SK-N-MC (cell line): ENCODE data around the gene RPL7L1.
A peak's percentile ranks its signal among the peaks of the same experiment; 100 is the strongest.
"Not testable (repeated sequence)": the region's sequence is repeated elsewhere in the genome, so short reads cannot be mapped to it uniquely, and the experiment has no call there.

Experiments used
- DNase-seq: peaks from one replicate; pipeline ENCODE4 v3.0.0-alpha.2; 2011; ENCODE audit warnings: low read depth, low spot score
- H3K27ac ChIP-seq: fragments of 200-600 bp; sonication (generic); 2 replicates; pipeline ENCODE4 v1.5.1; 2016; ENCODE audit warnings: mixed run types
- H3K36me3 ChIP-seq: fragments of 200-600 bp; sonication (generic); 2 replicates; pipeline ENCODE4 v1.6.1; 2017; ENCODE audit warnings: antibody characterized with exemption, low read length, mixed read lengths; ENCODE audit not compliant: insufficient read depth
- H3K4me3 ChIP-seq: fragments of 200-600 bp; sonication (generic); 2 replicates; pipeline ENCODE4 v1.5.1; 2016
- H3K9ac ChIP-seq: fragments of 200-600 bp; sonication (generic); 2 replicates; pipeline ENCODE4 v1.8.0; 2017; ENCODE audit warnings: mixed run types, mixed read lengths; ENCODE audit not compliant: insufficient read length
- H3K9me3 ChIP-seq: fragments of 200-600 bp; sonication (generic); 2 replicates; pipeline ENCODE4 v1.6.1; 2017; ENCODE audit warnings: low read depth, mild to moderate bottlenecking, antibody characterized with exemption, low read length, moderate library complexity, mixed read lengths
- EZH2 ChIP-seq: fragments of 200-600 bp; sonication (generic); IDR thresholded peaks from one replicate; pipeline ENCODE4 v1.6.1; 2017; ENCODE audit warnings: antibody characterized with exemption
- FOXP2 ChIP-seq: optimal IDR thresholded peaks from 2 replicates; pipeline ENCODE3; 2011; ENCODE audit warnings: mild to moderate bottlenecking, moderate library complexity; ENCODE audit not compliant: insufficient read depth; ENCODE audit errors: extremely low read length, control extremely low read depth
- POLR2AphosphoS5 ChIP-seq: IDR thresholded peaks from 2 replicates; pipeline ENCODE4 v1.6.1; 2012; ENCODE audit warnings: mild to moderate bottlenecking, low read depth, low read length, borderline replicate concordance

RPL7L1 gene

GRCh38 chr6:42860036-42860435 is 19.4 kb upstream of the RPL7L1 start:
- H3K27ac ChIP-seq = no peak overlapping the region
- no peaks in the 10 kb centered on the region for H3K9me3 ChIP-seq
- peaks cover 3% of the 10 kb centered on the region; the same call in 1 of the 2 replicates for H3K36me3 ChIP-seq
- no peak for DNase-seq
- H3K4me3 ChIP-seq = no peak overlapping the region
- no peak for TF ChIP-seq EZH2
- no peak for TF ChIP-seq POLR2AphosphoS5
- TF ChIP-seq FOXP2 = no peak
- H3K9ac ChIP-seq = no peak overlapping the region

- peaks cover 3% of the 10 kb centered on the region; the same call in 1 of the 2 replicates for H3K36me3 ChIP-seq
- no peaks in the 10 kb centered on the region for H3K9me3 ChIP-seq
- H3K27ac ChIP-seq = no peak overlapping the region
- no peak overlapping the region for H3K4me3 ChIP-seq
- DNase-seq = no peak
- TF ChIP-seq FOXP2 (no peak), POLR2AphosphoS5 (no peak), EZH2 (no peak)
- H3K9ac ChIP-seq = no peak overlapping the region
Observed at GRCh38 chr6:42860481-42860880, 18.9 kb upstream of the RPL7L1 start.

GRCh38 chr6:42864602-42865001 is 14.8 kb upstream of the RPL7L1 start:
- Histone ChIP-seq H3K4me3 (no peak overlapping the region), H3K27ac (no peak overlapping the region), H3K36me3 (no peaks in the 10 kb centered on the region; the same call in 1 of the 2 replicates), H3K9ac (no peak overlapping the region), H3K9me3 (no peaks in the 10 kb centered on the region)
- TF ChIP-seq POLR2AphosphoS5 (no peak), FOXP2 (no peak), EZH2 (no peak)
- DNase-seq = no peak

- no peak for DNase-seq
- H3K27ac ChIP-seq = no peak overlapping the region
- H3K9ac ChIP-seq = no peak overlapping the region
- H3K9me3 ChIP-seq = no peaks in the 10 kb centered on the region
- H3K4me3 ChIP-seq = no peak overlapping the region
- TF ChIP-seq EZH2 (no peak), FOXP2 (no peak), POLR2AphosphoS5 (no peak)
- no peaks in the 10 kb centered on the region; the same call in 1 of the 2 replicates for H3K36me3 ChIP-seq
Observed at GRCh38 chr6:42870145-42870936, 9.1 kb upstream of the RPL7L1 start.

DNA sequence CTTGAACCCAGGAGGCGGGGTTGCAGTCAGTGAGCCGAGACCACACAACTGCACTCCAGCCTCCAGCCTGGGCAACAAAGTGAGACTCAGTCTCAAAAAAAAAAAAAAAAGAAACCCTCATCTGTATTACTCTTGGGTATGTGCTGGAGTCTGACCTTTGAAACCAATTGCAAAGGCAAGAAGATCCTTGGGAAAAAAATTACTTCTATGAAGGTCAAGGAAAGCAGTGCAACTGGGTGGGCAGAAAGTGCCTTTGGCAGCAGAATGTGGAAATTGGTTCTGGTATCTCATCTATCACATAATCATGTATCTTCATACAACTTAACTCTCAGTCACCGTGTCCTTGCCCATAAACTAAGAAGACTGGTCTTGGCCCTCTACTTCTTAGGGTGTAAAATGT is 7.7 kb upstream of the RPL7L1 start:
- Histone ChIP-seq H3K36me3 (no peaks in the 10 kb centered on the region; the same call in 1 of the 2 replicates), H3K9ac (no peak overlapping the region), H3K27ac (no peak overlapping the region), H3K9me3 (no peaks in the 10 kb centered on the region), H3K4me3 (no peak overlapping the region)
- TF ChIP-seq POLR2AphosphoS5 = no peak
- no peak for TF ChIP-seq EZH2
- no peak for TF ChIP-seq FOXP2
- DNase-seq = no peak

GRCh38 chr6:42873313-42873712 is 6.1 kb upstream of the RPL7L1 start:
- Histone ChIP-seq H3K9ac (no peak overlapping the region), H3K4me3 (no peak overlapping the region), H3K27ac (no peak overlapping the region), H3K36me3 (no peaks in the 10 kb centered on the region), H3K9me3 (no peaks in the 10 kb centered on the region)
- TF ChIP-seq EZH2 (no peak), FOXP2 (no peak), POLR2AphosphoS5 (no peak)
- DNase-seq = no peak

GRCh38 chr6:42877695-42878094 is 1.7 kb upstream of the RPL7L1 start:
- H3K36me3 ChIP-seq = peaks cover 19% of the 10 kb centered on the region
- H3K9me3 ChIP-seq = no peaks in the 10 kb centered on the region
- no peak overlapping the region for H3K9ac ChIP-seq
- no peak for TF ChIP-seq POLR2AphosphoS5
- TF ChIP-seq FOXP2 = no peak
- no peak for TF ChIP-seq EZH2
- DNase-seq = no peak
- H3K4me3 ChIP-seq = no peak overlapping the region
- peak overlapping the region; percentile 60; the same call in 1 of the 2 replicates for H3K27ac ChIP-seq

- H3K9me3 ChIP-seq, DNase-seq: not testable (repeated sequence)
Observed at GRCh38 chr6:42880240-42880817, 913 bp downstream of the RPL7L1 start.

DNA sequence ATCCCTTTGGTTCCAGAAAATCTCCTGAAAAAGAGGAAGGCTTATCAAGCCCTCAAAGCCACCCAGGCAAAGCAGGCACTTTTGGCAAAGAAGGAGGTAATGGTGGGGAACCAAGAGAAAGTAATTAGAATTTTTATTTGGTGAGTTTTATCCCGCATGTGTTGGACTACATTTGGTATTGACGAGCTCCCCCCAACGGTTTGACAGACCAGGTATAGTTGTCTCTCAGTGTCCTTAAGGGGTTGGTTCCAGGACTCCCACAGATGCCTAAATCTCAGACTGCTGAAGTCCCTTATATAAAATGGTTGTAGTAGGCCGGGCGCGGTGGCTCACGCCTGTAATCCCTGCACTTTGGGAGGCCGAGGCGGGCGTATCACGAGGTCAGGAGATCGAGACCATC is 1.5 kb downstream of the RPL7L1 start:
- H3K27ac ChIP-seq = peak overlapping the region; percentile 97; the same call in 1 of the 2 replicates
- peaks cover 50% of the 10 kb centered on the region for H3K36me3 ChIP-seq
- H3K9ac ChIP-seq = peak overlapping the region; percentile 98

More at GRCh38 chr6:42880240-42880817, 913 bp downstream of the RPL7L1 start:
- Histone ChIP-seq H3K9ac (peak overlapping the region; percentile 98), H3K36me3 (peaks cover 45% of the 10 kb centered on the region), H3K27ac (peak overlapping the region; percentile 97), H3K4me3 (peak overlapping the region; percentile 89)

More for the DNA sequence above, 1.5 kb downstream of the RPL7L1 start:
- H3K9me3 ChIP-seq, DNase-seq: not testable (repeated sequence)
- H3K4me3 ChIP-seq = peak overlapping the region; percentile 89
